ENCODE measurements around the gene VWA5B1.

Gene VWA5B1

GRCh38 chr1:20328201-20328600 lies 37.5 kb downstream of the VWA5B1 start:
- H3K4me1 ChIP-seq, result peaks cover 0 to 10% (median 0%) of the 10 kb centered on the region in 4 donors
- no peak for DNase-seq
- no peak overlapping the region for H3K4me3 ChIP-seq
- H3K36me3 ChIP-seq, result no peaks in the 10 kb centered on the region
- no peak overlapping the region for H3K27ac ChIP-seq
- peaks cover 0 to 38% of the 10 kb centered on the region in 2 donors for H3K27me3 ChIP-seq
- intact Hi-C loops (cut with DNase I; ENCODE audit: low total_unique reads), result no loop called here
- TF ChIP-seq, protein P1, sequence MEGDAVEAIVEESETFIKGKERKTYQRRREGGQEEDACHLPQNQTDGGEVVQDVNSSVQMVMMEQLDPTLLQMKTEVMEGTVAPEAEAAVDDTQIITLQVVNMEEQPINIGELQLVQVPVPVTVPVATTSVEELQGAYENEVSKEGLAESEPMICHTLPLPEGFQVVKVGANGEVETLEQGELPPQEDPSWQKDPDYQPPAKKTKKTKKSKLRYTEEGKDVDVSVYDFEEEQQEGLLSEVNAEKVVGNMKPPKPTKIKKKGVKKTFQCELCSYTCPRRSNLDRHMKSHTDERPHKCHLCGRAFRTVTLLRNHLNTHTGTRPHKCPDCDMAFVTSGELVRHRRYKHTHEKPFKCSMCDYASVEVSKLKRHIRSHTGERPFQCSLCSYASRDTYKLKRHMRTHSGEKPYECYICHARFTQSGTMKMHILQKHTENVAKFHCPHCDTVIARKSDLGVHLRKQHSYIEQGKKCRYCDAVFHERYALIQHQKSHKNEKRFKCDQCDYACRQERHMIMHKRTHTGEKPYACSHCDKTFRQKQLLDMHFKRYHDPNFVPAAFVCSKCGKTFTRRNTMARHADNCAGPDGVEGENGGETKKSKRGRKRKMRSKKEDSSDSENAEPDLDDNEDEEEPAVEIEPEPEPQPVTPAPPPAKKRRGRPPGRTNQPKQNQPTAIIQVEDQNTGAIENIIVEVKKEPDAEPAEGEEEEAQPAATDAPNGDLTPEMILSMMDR (IDR thresholded peaks at IDR 0.05), result no peak
- no peaks in the 10 kb centered on the region for H3K9me3 ChIP-seq

- H3K27me3 ChIP-seq, result peaks cover 0 to 33% of the 10 kb centered on the region in 2 donors
- peaks cover 0 to 7% (median 0%) of the 10 kb centered on the region in 4 donors for H3K4me1 ChIP-seq
- H3K4me3 ChIP-seq, result no peak overlapping the region
- H3K27ac ChIP-seq, result no peak overlapping the region
- no peaks in the 10 kb centered on the region for H3K36me3 ChIP-seq
- intact Hi-C loops (cut with DNase I; ENCODE audit: low total_unique reads), result no loop called here
- TF ChIP-seq, protein P1 (IDR thresholded peaks at IDR 0.05), result no peak
- DNase-seq, result no peak
- H3K9me3 ChIP-seq, result no peaks in the 10 kb centered on the region
These were observed 39.3 kb downstream of the VWA5B1 start for GRCh38 chr1:20329793-20330542.

DNA sequence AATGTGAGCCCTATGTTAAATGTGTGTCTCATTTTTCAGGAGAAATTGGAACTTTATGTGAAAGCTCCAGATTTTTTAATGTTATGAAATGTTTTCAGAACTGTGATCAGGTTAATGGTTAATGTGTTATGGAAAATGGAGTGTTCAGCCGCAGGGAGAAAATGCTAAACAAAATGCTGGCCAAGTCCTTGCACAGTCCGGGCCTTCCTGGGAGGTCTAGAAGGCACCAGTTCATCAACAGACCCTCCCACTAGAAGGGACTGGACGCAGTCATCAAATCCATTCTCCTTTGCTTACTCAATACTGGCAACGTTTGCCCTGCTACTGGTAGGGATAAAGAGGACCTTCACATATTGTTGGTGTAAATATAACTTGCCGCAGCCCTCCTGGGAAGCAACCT lies 43.4 kb downstream of the VWA5B1 start:
- peaks cover 0 to 41% of the 10 kb centered on the region in 2 donors for H3K27me3 ChIP-seq
- no peak overlapping the region for H3K4me3 ChIP-seq
- no peaks in the 10 kb centered on the region for H3K36me3 ChIP-seq
- H3K4me1 ChIP-seq, result no peaks in the 10 kb centered on the region
- intact Hi-C loops (cut with DNase I; ENCODE audit: low total_unique reads), result no loop called here
- TF ChIP-seq, protein P1 (IDR thresholded peaks at IDR 0.05), result no peak
- H3K27ac ChIP-seq, result no peak overlapping the region
- H3K9me3 ChIP-seq, result no peaks in the 10 kb centered on the region
- DNase-seq, result no peak

DNA sequence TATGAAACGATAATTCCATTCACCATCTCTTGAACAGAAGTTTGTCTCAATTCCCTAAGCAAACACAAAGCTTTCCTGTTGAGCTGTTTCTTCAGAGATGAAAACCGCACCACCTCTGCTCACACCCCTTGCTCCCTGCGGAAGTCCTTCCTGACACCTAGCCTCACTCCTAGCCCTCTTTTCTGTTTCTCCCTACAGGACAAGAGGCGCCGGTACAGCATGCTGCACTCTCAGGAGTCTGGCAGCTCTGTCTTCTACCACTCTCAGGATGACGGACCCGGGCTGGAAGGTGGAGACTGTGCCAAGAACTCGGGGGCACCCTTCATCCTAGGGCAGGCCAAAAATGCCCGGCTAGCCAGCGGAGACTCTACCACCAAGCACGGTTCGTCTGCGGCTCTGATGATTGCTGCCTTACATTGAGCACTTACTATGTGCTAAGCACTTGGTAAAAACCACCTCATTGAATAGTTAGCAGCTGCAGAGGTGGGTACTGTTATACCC lies 45.5 kb downstream of the VWA5B1 start:
- Histone ChIP-seq H3K27ac (no peak overlapping the region), H3K36me3 (no peaks in the 10 kb centered on the region), H3K27me3 (peaks cover 0 to 36% of the 10 kb centered on the region in 2 donors), H3K4me1 (no peaks in the 10 kb centered on the region), H3K9me3 (no peaks in the 10 kb centered on the region), H3K4me3 (no peak overlapping the region)
- TF ChIP-seq, protein P1 (IDR thresholded peaks at IDR 0.05), result no peak
- DNase-seq, result no peak
- intact Hi-C loops (cut with DNase I; ENCODE audit: low total_unique reads), result no loop called here

DNA sequence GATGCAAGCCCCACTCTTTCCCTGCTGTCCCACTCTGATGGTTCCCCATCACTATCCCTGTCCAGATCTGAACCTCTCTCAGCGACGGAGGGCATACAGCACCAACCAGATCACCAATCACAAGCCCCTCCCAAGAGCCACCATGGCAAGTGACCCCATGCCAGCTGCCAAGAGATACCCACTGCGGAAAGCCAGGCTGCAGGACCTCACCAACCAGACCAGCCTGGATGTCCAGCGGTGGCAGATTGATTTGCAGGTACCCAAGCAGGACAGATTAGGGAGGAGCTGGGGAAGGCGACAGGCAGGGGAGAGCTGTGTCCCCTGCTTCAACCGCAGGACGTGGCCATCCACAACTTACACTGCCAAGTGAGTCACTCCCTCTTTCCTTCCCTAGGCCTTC lies 46.9 kb downstream of the VWA5B1 start:
- Histone ChIP-seq H3K36me3 (no peaks in the 10 kb centered on the region), H3K9me3 (no peaks in the 10 kb centered on the region), H3K4me1 (no peaks in the 10 kb centered on the region), H3K27ac (no peak overlapping the region), H3K27me3 (peaks cover 0 to 42% of the 10 kb centered on the region in 2 donors), H3K4me3 (no peak overlapping the region)
- TF ChIP-seq, protein P1 (IDR thresholded peaks at IDR 0.05), result no peak
- intact Hi-C loops (cut with DNase I; ENCODE audit: low total_unique reads), result no loop called here
- DNase-seq, result no peak
